HCT116 (cell line): ENCODE results near the gene DDX41. TPM values are rescaled to one million over a fixed set of nuclear protein-coding genes. Genes with fewer than 3 reads are reported as not detected.

Experiments
- ATAC-seq: fragments of 200-7000 bp; cut with Tn5 transposase; 2 replicates; pipeline ENCODE4 v1.9.1; 2020; ENCODE audit warnings: mild to moderate bottlenecking, moderate library complexity
- BruUV-seq: library from RNA; stranded (reverse); fragments of 400-500 nt; replicated peaks from 2 replicates; lab custom pipeline; 2021; lab: Mats Ljungman, UMichigan
- CTCF ChIA-PET: fragments of 300-600 bp; sonication (Branson Sonifier 250); formaldehyde crosslinking; loops from one replicate; lab custom pipeline; 2021; ENCODE audit warnings: antibody characterized with exemption; lab: Charles Lee
- POLR2A ChIA-PET: fragments of 300-600, 350-600 bp; sonication (Branson Sonifier 250); formaldehyde crosslinking; loops from one replicate; lab custom pipeline; 2021; ENCODE audit warnings: antibody characterized with exemption; lab: Charles Lee
- RAD21 ChIA-PET, 2 experiments: fragments of 300-600 bp; sonication (Branson Sonifier 250); formaldehyde crosslinking; loops; one replicate each; lab custom pipeline; 2023; ENCODE audit warnings: low total read pairs in 2 of 2; ENCODE audit not compliant: uncharacterized antibody in 2 of 2, unreplicated experiment in 2 of 2, low non-redundant PET in 1 of 2; lab: Charles Lee
- DNase-seq: peaks from one replicate; pipeline ENCODE4 v3.0.0-alpha.2; 2010; ENCODE audit warnings: low read depth, low spot score
- H2AFZ ChIP-seq: fragments of 200-600 bp; shearing (Covaris generic), sonication (generic); 2 replicates; pipeline ENCODE4 v1.6.1; 2017; ENCODE audit warnings: low read depth, mixed run types, mixed read lengths, antibody characterized with exemption, low read length; ENCODE audit not compliant: poor library complexity, severe bottlenecking
- H3K27ac ChIP-seq: 2 replicates; pipeline ENCODE4 v1.5.1; 2012; ENCODE audit warnings: low read depth, low read length
- H3K27me3 ChIP-seq: fragments of 200-600 bp; sonication (generic); 2 replicates; pipeline ENCODE4 v1.6.1; 2016; ENCODE audit warnings: mixed run types, low read length, mixed read lengths; ENCODE audit not compliant: insufficient read depth
- H3K36me3 ChIP-seq, 2 experiments: fragments of 200-500 bp in 1 of 2; fragments of 200-600 bp in 1 of 2; sonication (Bioruptor generic) in 1 of 2; sonication (generic) in 1 of 2; 2 replicates each; pipeline versions ENCODE4 v1.5.1 to v1.6.1; 2014 to 2016; ENCODE audit warnings: low read length in 2 of 2, inconsistent platforms in 1 of 2, mixed read lengths in 1 of 2, mixed run types in 1 of 2; ENCODE audit not compliant: insufficient read depth in 2 of 2, control insufficient read depth in 1 of 2
- H3K4me1 ChIP-seq, 2 experiments: fragments of 200-600 bp in 1 of 2; sonication (generic) in 1 of 2; 2 replicates each; pipeline versions ENCODE4 v1.5.1 to v1.6.1; 2012 to 2017; ENCODE audit warnings: low read length in 2 of 2, inconsistent platforms in 1 of 2, mild to moderate bottlenecking in 1 of 2, mixed read lengths in 1 of 2, mixed run types in 1 of 2, moderate library complexity in 1 of 2; ENCODE audit not compliant: insufficient read depth in 2 of 2, control insufficient read depth in 1 of 2
- H3K4me2 ChIP-seq: fragments of 200-600 bp; sonication (generic); 2 replicates; pipeline ENCODE4 v1.6.1; 2017; ENCODE audit warnings: mixed run types, low read length, mixed read lengths
- H3K4me3 ChIP-seq, 2 experiments: fragments of 200-600 bp in 1 of 2; sonication (generic) in 1 of 2; replicated peaks in 1 of 2; 2 replicates each; pipeline ENCODE4 v1.5.1; 2011 to 2016; ENCODE audit warnings: low read length in 2 of 2, control low read depth in 1 of 2, low read depth in 1 of 2, mild to moderate bottlenecking in 1 of 2, mixed read lengths in 1 of 2, mixed run types in 1 of 2
- H3K79me2 ChIP-seq: fragments of 200-600 bp; sonication (generic); 2 replicates; pipeline ENCODE4 v1.6.1; 2017; ENCODE audit warnings: mild to moderate bottlenecking, mixed run types, low read length, moderate library complexity, mixed read lengths; ENCODE audit not compliant: insufficient read depth
- H3K9ac ChIP-seq: fragments of 200-600 bp; sonication (generic); 2 replicates; pipeline ENCODE4 v1.6.1; 2016; ENCODE audit warnings: low read length, mixed read lengths
- H3K9me2 ChIP-seq: fragments of 200-600 bp; sonication (generic), shearing (Covaris generic); 2 replicates; pipeline ENCODE4 v1.6.1; 2017; ENCODE audit warnings: mixed run types, mild to moderate bottlenecking, moderate library complexity; ENCODE audit not compliant: insufficient read depth
- H3K9me3 ChIP-seq, 2 experiments: fragments of 200-500 bp in 1 of 2; fragments of 200-600 bp in 1 of 2; sonication (Bioruptor generic) in 1 of 2; sonication (generic) in 1 of 2; 2 replicates each; pipeline ENCODE4 v1.6.1; 2014 to 2017; ENCODE audit warnings: low read length in 2 of 2, mixed read lengths in 2 of 2, inconsistent platforms in 1 of 2, low read depth in 1 of 2, mild to moderate bottlenecking in 1 of 2, mixed run types in 1 of 2, moderate library complexity in 1 of 2; ENCODE audit not compliant: control insufficient read depth in 1 of 2, insufficient read depth in 1 of 2
- H4K20me1 ChIP-seq: fragments of 200-600 bp; sonication (generic), shearing (Covaris generic); 2 replicates; pipeline ENCODE4 v1.6.1; 2017; ENCODE audit warnings: mixed run types, mild to moderate bottlenecking, moderate library complexity; ENCODE audit not compliant: insufficient read depth
- CBX3 ChIP-seq: IDR thresholded peaks from 2 replicates; pipeline ENCODE4 v1.6.1; 2012; ENCODE audit warnings: low read depth
- CEBPB ChIP-seq: IDR thresholded peaks from 2 replicates; pipeline ENCODE4 v1.6.1; 2012; ENCODE audit warnings: low read depth
- ELF1 ChIP-seq: IDR thresholded peaks from 2 replicates; pipeline ENCODE4 v1.6.1; 2012; ENCODE audit warnings: low read depth, borderline replicate concordance
- FOSL1 ChIP-seq: IDR thresholded peaks from 2 replicates; pipeline ENCODE4 v1.6.1; 2012; ENCODE audit warnings: low read depth
- POLR2AphosphoS5 ChIP-seq: IDR thresholded peaks from 2 replicates; pipeline ENCODE4 v1.6.1; 2011; ENCODE audit warnings: mild to moderate bottlenecking, low read depth, low read length, moderate library complexity
- SIN3A ChIP-seq: IDR thresholded peaks from 2 replicates; pipeline ENCODE4 v1.6.1; 2012; ENCODE audit warnings: low read depth
- SP1 ChIP-seq: IDR thresholded peaks from 2 replicates; pipeline ENCODE4 v1.6.1; 2012; ENCODE audit warnings: low read depth
- ZFX ChIP-seq: fragments of 450-650 bp; IDR thresholded peaks from 2 replicates; pipeline ENCODE4 v1.6.1; 2017
- ZNF274 ChIP-seq: fragments of 200-500 bp; sonication (Bioruptor generic); IDR thresholded peaks from 2 replicates; pipeline ENCODE4 v1.6.1; 2014; ENCODE audit warnings: mild to moderate bottlenecking, low read depth, low read length, inconsistent platforms
- intact Hi-C: fragments of 100-400 bp; cut with micrococcal nuclease; formaldehyde crosslinking; loops from 2 replicates; pipeline ENCODE4 v1.10.0; 2022
- total RNA-seq: library from RNA; stranded (reverse); gene quantifications from one replicate; pipeline ENCODE4 v1.2.1, GENCODE V29; 2021; ENCODE audit not compliant: unreplicated experiment
- TF ChIP-seq, protein P1 (sequence below): IDR thresholded peaks from 2 replicates; pipeline ENCODE4 v1.6.1; 2012; ENCODE audit warnings: low read depth
- TF ChIP-seq, protein P2 (sequence below): IDR thresholded peaks from 2 replicates; pipeline ENCODE4 v1.6.1; 2012

The DDX41 gene
- total RNA-seq, 1 experiment from 2014 or later, result 141 TPM

DNA sequence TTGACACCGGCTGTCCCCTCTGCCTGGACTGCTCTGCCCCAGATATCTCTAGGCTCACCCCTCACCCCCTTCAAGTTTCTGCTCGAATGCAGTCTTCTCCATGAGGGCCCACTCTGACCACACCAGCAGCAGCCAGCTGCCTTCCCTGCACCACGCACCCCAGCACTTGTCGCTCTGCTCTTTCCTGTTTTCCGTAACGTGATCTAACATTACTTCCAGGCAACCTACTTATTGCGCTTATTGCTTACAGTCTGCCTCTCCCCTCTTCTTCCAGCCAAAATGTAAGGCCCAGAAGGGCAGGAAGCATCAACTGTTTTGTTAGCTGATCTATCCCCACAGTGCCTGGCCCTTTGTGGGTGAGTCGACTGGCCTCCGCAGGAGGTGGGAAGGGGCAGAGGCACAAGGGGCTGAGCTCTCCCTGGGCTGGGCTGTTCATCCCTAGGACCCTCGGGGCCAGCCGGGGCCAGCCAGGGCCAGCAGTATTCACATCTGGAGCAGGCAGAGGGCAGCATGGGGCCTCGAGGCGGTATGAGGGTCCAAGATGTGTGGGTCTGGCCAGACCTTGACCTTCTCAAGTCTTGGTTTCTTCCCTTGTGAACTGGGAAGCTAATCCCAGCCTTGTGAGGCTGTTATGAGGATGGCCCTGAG is 31.7 kb downstream of the DDX41 start:
- H3K4me1 ChIP-seq, result no peaks in the 10 kb centered on the region; a peak in 1 of 4 replicates
- TF ChIP-seq SP1 (no peak), FOSL1 (no peak), ZNF274 (no peak), CBX3 (no peak), POLR2AphosphoS5 (no peak; the same call in 1 of the 2 replicates), ELF1 (no peak)
- no TSS peak for BruUV-seq
- no peak overlapping the region for H3K4me3 ChIP-seq
- no peak overlapping the region for H3K4me2 ChIP-seq
- ChIA-PET CTCF (no interaction called here), RAD21 (no interaction called here), POLR2A (interaction anchor here (2.1 kb wide), 1 partner anchor 10 kb away, joined by 9 read pairs; no protein-coding TSS in a partner anchor)
- H3K79me2 ChIP-seq, result peaks cover 10% of the 10 kb centered on the region; the same call in 1 of the 2 replicates
- DNase-seq, result no peak
- H3K9me3 ChIP-seq, result no peaks in the 10 kb centered on the region
- H3K9me2 ChIP-seq, result no peaks in the 10 kb centered on the region
- no peak overlapping the region for H2AFZ ChIP-seq
- H4K20me1 ChIP-seq, result no peaks in the 10 kb centered on the region
- intact Hi-C loops, result no loop called here
- no peak overlapping the region for H3K27ac ChIP-seq
- H3K27me3 ChIP-seq, result no peaks in the 10 kb centered on the region
- H3K9ac ChIP-seq, result no peak overlapping the region
- peaks cover 14 to 27% of the 10 kb centered on the region in 2 experiments; a peak in 3 of 4 replicates for H3K36me3 ChIP-seq
- no peak for ATAC-seq

DNA sequence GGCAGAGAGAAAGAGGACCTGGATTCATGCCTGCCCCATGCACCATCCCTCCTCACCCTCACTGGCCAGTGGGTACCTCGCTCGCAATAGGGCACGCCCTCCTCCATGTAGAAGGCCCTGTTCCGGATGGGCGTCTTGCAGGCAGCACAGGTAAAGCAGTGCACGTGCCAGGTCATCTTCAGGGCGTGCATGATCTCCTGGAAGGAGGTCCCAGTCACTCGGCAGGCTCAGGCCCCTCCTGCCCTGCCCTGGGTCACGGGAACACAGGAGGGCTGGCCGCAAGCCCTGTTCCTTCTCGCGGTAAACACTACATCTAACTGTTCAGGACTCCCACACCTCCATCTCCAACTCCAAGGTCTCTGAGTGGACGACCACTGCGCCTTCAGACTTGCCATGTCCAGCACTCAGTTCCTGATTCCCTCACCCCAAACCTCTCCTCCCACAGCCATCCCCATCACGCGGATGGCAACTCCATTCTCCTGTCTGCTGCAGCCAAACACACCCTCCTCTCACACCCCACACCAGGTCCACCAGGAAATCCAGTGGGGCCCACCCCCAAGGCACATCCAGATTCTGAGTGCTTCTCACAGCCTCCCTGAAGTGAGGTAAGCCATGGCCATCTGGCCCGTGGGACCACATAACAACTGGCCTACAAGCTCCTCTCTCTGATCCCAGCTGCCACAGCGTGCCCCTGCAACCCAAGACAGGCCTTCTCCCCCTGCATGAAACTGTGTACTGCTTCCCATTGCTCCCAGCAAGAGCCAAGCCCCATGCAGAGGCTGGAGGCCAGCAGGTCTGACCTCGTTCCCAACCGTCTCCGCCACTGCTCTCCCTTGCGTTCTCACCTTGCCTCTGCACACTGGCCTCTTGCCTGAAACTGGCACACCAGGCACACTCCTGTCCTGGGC is 32.5 kb downstream of the DDX41 start:
- DNase-seq (no peak), ATAC-seq (peak; percentile 8; the same call in 1 of the 2 replicates)
- peaks cover 4% of the 10 kb centered on the region; the same call in 1 of the 2 replicates for H3K79me2 ChIP-seq
- no peaks in the 10 kb centered on the region for H3K27me3 ChIP-seq
- no peak overlapping the region for H3K4me2 ChIP-seq
- ChIA-PET POLR2A (interaction anchor here (2.1 kb wide), 1 partner anchor 11 kb away, joined by 9 read pairs; no protein-coding TSS in a partner anchor), RAD21 (no interaction called here), CTCF (no interaction called here)
- TF ChIP-seq SIN3A (no peak), ZNF274 (no peak), CEBPB (no peak), POLR2AphosphoS5 (peak; percentile 46), ZFX (no peak)
- TF ChIP-seq, protein P1, sequence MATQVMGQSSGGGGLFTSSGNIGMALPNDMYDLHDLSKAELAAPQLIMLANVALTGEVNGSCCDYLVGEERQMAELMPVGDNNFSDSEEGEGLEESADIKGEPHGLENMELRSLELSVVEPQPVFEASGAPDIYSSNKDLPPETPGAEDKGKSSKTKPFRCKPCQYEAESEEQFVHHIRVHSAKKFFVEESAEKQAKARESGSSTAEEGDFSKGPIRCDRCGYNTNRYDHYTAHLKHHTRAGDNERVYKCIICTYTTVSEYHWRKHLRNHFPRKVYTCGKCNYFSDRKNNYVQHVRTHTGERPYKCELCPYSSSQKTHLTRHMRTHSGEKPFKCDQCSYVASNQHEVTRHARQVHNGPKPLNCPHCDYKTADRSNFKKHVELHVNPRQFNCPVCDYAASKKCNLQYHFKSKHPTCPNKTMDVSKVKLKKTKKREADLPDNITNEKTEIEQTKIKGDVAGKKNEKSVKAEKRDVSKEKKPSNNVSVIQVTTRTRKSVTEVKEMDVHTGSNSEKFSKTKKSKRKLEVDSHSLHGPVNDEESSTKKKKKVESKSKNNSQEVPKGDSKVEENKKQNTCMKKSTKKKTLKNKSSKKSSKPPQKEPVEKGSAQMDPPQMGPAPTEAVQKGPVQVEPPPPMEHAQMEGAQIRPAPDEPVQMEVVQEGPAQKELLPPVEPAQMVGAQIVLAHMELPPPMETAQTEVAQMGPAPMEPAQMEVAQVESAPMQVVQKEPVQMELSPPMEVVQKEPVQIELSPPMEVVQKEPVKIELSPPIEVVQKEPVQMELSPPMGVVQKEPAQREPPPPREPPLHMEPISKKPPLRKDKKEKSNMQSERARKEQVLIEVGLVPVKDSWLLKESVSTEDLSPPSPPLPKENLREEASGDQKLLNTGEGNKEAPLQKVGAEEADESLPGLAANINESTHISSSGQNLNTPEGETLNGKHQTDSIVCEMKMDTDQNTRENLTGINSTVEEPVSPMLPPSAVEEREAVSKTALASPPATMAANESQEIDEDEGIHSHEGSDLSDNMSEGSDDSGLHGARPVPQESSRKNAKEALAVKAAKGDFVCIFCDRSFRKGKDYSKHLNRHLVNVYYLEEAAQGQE, result no peak
- TF ChIP-seq, protein P2, sequence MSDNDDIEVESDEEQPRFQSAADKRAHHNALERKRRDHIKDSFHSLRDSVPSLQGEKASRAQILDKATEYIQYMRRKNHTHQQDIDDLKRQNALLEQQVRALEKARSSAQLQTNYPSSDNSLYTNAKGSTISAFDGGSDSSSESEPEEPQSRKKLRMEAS, result no peak
- BruUV-seq, result no TSS peak
- H3K9me2 ChIP-seq, result no peaks in the 10 kb centered on the region
- no peaks in the 10 kb centered on the region for H3K9me3 ChIP-seq
- no peak overlapping the region for H3K27ac ChIP-seq
- intact Hi-C loops, result no loop called here
- H3K36me3 ChIP-seq, result peaks cover 13 to 20% of the 10 kb centered on the region in 2 experiments; a peak in 3 of 4 replicates
- no peaks in the 10 kb centered on the region; a peak in 1 of 4 replicates for H3K4me1 ChIP-seq
- H3K4me3 ChIP-seq, result no peak overlapping the region
- H3K9ac ChIP-seq, result no peak overlapping the region
- H4K20me1 ChIP-seq, result no peaks in the 10 kb centered on the region
- no peak overlapping the region for H2AFZ ChIP-seq
